Fibroblast of skin of back (primary cell): ENCODE measurements around the gene GRM3.

Source experiments
- DNase-seq: peaks from one replicate; pipeline ENCODE4 v3.0.0-alpha.2; 2013

Gene GRM3

DNA sequence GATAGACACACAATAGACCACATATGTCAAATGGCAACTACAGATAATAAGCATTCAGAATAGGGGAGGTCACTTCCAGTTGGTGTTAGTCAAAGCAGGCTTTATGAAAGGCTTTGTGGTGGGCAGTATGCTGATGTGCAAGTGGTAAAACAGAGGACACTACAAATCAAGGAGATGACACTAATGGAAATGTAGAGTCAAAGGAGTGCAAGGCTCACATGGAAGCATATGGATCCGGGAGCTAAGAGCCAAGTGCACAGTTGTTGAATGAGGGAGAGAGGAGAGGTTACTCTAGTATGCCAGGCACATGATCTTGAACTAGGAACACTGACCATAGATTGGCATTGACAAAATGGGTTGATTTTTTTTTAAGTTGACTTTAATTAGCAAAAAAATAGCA, 62.7 kb downstream of the GRM3 start:
- DNase-seq, result no peak

DNA sequence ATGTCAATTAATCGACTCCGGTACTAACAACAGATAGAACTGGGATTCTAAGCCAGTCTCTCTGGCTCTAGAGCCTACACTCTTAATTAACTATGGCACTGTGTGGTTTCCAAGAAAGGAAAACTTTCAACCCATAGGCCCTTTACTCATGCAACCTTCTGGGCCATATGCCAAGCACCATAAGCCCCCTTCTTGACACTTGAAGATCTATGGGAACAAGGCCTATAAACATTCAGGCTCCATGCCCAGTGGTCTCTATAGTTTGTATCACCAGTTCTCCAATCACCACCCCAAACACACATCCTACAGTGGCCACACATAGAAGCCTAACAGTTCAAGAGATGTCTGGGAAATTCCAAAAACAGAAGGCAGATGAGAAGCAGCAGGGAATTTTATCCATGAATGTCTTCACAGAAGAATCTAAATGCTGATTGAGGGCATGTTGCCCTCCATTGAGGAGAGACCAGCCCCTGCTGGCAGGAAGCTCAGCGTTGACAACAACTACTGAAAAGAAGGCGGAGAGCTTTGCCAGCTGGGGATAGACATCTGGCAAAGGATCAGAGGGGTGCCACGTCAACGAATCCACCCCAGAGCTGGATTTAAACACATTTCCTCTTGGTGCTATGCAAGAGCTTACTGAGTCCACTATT, 64.4 kb downstream of the GRM3 start:
- DNase-seq, result no peak

DNA sequence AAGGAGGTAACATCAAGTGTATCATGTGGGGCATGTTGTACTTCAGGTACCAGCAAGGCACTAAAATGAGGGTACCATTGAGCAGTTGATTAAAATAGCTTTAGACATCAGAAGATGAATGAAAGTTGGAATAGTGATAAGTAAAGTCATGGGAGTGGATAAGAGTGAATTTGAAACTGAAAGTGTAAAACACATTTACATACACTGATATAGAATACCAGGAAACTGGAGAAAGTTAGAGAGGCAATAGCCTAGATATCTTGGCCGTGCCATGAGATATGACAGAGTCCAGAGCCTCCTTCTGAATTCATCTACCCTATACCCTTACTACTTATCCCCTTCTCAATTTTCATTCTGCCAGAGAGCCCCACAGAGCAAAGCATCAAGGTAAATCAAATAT, 76.6 kb downstream of the GRM3 start:
- DNase-seq, result no peak

DNA sequence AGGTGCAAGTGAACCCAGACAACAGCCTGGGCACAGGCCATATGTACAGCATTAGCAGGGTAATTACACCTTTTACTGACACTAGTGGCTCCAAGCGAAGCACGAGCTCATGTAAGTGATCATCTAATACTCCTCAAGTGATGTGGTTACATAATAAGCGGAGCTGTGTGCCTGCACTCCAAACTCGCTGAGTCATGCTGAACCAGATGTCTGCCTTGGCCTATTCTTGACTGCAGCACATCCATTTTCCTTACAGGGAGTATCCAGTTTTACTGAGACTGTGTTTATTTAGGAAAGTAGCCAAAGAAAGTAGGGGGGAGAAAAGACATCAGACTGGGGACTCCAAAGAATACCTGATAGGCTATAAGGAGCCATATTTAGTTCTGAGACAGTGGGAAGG, 90.1 kb downstream of the GRM3 start:
- DNase-seq, result peak; percentile 32

DNA sequence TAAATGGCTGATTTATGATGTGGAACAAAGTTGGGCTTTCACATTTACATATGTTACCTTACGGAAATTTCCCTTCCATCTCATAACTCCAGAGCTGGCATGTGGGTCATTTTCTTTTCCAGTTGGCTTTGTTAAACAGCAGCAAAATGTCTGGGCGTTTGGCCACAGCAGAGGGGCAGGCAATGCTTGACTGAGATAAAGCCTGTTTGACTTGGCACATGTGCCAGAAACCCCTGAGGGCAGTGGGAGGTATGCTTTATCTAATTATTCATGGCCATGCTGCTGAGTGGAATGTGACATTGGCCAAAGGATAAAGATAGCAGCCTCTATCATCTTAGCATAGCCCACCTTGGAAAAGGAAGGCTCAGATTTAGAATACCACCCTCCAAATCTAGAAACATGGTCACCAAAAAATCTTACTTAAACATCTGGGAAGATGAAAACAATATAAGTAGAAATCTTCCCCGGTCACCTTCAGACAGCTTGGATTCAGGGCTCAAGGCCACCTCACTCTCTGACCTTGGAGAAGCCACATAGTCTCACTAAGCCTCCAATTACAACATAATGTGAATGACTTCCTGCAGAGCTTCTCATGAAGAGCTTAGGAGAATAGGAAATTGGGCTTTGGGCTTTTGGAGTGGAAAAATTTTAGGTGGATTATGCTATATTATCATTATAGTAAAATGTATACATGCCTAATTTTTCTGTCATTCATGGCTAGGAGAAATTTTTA, 101.5 kb downstream of the GRM3 start:
- no peak for DNase-seq

DNA sequence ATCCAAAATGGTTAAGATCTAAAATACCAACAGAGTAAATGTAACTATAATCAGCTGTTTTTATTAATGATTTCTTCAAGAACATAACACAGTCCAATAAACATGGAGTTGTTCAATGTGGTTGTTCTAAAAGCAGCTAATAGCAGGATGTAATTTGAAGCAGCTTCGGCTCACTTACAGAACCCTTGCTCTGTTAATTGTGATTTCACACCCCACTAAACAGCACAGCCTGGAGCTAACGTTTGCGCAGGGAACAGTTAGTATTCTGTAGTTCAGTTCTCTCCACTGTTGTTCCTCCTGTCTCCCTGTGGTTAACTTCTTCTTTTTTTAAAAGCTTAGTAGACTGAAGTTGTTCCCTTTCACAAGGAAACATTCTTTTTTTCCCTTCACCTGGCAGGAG, 104.0 kb downstream of the GRM3 start:
- no peak for DNase-seq

DNA sequence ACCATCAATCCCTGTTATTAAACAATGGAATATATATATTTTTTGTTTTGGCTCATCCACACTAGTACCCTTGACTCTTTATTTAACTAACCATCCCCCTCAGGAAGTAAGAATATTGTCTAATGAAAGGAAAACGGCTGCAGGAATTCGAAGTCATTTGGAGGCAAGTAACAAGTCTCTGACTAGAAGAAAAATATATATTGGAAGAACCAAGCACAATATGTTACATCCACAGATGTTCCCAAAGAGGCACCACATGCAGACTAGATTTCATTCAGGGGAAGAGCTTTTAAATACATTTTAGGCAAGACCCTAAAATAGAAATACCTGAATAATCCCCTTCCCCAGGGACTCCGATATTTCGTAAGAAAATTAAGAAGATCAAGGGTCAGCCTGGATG, 104.5 kb downstream of the GRM3 start:
- DNase-seq, result no peak

DNA sequence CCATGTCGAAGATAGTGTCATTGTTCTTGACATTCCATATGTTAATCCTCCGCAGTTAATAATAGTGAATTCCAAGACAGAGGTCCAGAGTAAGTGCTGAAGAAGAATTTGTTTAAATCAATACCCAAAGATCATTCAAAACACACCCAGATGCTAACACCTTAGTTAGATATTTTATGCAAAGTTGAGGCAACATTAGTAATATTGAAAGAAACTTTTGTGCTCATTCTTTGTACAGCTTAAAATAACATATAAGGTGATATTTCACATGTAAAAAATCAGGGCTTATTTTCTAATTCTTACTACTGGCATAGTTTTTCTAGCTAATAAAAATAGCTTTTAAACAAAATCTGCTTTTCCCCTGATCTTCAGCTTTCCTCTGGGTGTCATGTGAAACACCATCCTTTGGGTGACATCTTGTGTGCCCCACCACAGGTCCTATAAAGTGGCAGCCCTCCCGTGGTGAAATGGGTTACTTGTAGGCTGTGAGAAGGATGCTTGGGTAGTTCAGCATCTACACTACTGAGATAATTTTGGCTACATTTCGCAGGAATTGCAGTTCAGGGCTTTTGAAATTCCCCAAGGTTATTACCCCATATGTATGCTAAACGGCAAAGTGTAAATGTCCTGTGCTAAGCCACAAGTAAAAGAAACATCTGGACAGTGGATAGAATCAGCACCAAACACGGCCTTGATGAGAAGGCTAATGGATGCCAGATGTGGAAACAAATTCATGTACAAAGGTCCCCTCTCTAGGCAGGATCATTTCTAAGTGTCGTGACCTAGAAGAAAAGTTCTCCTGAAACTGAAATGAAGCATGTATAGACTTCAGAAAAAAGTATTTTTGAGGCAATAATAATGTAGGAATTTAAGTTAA, 105.4 kb downstream of the GRM3 start:
- no peak for DNase-seq

DNA sequence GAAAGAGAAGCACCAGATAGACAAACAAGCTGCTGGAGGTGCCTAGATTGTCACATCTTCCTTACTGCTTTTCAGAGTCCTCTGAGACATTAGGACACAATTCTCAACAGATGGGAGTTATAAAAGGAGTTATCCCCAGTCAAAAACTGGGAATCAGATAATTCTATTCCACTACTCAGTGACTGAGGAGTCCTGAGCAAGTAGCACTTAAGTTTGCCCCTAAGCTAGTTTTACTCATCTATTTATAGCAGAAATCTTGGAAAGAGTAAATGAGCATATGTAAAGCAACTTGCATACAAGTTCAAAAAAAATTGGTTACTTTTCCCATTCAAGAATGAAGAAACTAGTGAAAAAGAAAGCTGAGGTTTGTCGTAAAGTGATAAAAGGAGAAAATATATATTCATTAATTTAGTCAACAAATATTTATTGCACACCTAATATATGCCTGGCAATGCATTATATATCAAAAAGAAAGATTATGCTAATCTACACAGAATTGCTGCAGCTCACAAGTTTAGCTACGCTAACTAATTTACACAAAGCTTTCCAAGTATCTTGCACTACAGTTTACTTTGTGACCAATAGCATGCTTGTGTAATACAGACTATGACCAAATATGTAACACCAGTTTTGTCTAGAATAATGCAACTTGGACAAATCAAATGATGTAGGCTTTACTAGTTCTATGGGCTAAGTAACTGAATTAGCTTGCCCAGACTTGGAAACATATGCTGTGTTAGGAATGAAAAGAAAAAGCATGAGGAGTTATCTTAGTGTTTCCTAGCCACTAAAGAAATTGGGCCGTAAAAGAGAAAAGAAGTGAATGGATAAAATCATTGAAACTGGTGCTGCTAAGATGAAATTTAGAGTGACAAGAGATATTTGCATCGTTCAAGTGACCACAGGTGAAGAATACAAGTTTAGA, 106.3 kb downstream of the GRM3 start:
- DNase-seq, result no peak

DNA sequence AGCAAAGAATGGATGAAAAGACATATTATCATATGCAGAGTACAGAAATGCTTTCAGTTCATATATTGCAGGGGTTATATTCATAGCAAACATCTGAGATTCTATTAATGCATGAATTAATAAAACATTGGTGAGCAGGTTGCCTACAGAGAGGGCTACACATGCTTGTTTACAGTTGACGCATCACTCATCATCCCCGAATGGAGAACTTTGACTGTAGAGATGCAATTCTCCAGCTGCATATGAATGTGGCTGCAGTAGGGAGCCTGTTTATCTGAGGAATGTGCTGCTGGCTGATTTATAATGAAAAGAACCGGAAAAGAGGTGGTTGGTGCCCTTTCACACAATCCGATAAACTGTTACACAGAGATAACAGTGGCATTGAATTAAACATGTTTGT, 116.5 kb downstream of the GRM3 start:
- no peak for DNase-seq

DNA sequence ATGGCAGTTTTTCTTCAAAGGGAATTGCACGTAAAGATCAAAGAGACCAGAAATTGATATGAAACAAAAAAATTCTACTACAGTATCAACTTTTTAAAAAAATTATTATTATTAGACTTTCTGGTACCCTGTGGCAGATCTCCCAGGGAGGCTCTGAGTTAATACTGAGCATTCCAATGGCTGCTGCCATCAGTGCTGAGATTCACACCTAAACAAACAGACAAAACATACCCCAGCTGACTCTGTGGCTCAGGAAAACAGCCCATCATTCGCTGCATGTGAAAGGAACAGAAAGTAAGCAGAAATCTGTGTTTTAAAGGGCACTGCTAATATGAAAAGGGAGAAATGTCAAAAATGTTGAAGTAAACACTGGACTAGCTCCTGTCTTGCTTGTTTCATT, 118.4 kb downstream of the GRM3 start:
- DNase-seq, result no peak

DNA sequence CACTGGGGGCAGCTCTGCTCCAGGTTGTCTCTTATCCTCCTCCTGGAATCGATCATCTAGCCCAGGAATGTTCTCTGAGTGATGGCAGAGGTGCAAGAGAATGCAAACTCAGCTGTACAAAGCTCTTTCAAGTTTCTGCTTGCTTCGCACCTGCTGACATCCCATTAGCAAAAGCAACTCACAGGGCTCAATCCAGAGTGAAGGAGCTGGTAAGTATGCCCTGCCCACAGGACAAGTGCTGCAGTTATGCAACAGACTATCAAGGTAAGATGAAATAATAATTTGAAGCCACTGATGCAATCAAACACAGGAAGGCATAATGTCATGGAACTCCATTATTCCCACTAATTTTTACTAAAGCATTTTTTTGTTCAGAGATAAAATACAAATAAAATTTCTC, 122.2 kb downstream of the GRM3 start:
- no peak for DNase-seq

DNA sequence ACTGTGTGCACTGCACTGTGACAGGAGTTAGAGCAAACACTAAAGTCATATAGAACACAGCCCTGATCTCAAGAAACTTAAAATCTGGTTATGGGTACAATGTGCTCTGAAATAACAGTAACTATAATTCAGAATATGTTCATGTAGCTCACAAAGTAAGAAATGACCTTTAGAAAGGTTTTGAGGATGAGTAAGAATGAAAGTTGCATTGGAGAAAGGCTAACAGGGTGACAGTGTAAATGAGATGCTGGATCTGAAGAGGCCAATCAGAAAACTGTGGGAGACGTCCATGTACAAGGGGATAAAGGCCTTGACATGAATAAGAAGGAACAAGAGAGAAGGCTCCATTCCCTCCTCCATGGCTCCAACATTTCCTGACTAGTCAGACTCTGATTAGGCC, 124.7 kb downstream of the GRM3 start:
- no peak for DNase-seq

DNA sequence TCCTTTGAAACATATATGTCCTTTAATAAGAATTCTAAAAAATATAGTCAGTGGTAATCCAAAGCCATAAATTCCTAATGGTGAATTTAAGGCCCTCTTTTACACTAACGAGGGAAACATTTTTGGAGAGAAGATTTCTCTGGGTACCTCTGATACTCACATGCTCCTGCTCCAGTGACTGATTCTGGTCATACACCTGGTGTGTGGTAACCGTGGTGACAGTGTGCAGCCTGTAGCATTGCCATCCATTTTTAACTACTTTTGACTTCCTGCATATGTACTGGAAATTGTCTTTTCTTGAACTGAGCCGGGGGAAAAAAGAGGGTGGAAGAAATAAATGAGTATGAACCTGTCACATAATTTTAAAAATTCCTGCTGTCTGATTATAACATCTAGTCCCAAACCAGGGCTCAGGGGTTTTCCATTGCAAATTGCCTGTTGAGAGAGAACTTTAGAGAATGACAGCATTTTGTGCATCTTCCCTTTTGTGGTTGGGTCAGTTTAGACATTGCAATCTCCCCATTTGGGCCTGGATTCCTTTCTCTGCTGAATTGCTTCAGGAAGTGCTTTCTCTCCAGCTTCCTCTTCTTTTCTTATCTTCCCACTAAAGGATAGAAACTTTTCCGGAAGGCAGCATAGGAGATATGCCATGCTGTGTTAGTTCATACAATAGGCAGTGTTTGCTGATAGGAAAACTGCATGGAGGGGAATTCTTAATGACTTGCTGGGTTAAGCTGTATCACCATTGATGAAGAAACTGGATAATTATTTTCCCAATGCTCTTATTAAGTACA, 125.5 kb downstream of the GRM3 start:
- no peak for DNase-seq

DNA sequence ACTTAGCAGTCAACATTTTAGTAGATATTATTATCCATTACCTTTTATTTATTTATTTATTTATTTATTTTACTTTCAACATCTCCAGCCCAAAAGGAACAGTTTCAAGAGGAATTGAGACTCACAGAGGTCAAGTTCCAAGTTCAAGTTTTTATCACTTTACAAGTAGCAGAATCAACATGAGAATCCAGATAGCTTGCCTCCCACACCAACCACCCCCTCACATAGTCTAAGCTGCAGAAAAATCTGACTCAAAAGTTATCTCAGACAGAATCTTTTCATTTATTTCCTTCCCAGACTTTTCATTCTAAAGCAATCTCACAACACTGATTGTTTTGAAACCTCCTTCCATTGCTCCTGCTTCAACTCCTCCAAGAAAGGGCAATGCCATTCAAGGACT, 129.6 kb downstream of the GRM3 start:
- no peak for DNase-seq

DNA sequence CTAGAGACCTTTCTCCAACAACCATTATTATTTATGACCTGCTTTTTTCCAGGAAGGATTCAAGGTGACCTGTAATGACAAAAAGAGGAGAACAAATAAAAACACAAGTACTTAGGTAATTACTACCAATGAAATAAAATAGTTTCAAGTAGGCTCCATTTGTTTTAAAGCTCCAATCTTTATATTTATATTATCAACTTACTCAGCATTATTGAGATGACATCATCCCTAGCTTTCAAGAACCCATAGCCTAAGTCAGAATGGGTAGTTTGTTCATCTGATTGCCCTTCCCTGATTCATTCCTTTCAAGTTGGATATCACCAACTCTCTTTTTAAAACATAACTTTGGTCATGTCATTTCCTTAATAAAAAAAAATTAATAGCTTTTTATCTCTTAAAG, 131.5 kb downstream of the GRM3 start:
- DNase-seq, result no peak

DNA sequence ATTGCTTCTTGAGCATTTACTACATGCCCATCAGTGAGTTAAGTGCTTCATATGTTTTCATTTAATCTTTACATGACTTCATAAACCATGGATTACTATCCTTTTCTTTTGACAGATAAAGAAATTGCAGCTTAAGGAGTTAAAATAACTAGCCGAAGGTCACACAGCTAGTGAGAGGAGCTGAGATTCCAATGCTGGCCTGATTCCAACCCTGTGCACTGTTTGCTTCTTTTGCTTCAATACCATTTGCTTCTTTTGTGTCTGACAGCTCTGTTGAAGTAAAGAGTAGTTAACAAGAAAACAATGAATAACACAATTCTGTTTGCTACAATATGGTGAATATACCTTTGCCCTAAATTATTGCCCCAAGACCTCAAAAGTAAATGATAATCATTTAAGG, 132.4 kb downstream of the GRM3 start:
- no peak for DNase-seq

DNA sequence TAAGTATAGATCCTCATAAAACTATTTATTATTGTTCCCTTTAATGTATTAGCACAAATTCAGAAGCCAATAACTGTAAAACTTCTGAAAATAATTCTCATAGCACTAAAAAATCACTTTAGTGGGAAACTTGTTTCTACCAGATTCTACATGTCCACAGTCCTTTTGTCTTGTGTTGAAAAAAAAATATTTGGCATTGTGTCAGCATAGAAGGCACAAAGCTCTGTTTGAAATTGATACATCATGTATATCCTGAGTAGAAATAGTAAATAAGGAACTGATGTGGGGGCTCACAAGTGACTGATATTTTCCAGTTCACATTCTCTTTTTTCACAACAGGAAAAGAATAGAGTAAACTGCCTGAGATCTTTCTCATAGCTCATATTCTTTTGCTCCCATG, 134.6 kb downstream of the GRM3 start:
- no peak for DNase-seq

DNA sequence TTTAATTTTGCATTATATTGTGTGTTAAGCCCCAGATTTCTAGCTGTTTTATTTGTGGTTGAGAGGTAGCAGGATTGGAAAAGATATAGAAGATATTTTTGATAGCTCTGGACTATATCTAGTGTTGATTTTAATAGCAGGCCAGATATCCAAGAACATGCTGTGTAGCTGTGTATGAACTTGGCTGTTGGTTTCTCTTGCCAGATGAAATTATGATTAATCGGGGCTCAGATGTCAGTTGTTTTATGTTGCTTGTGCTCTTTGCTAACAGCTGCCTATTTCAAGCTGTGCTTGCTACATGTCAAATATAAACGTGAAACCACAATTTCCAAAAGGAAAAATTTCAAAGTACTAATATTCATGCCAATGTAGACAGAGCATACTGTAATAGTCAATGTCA, 141.1 kb downstream of the GRM3 start:
- no peak for DNase-seq

DNA sequence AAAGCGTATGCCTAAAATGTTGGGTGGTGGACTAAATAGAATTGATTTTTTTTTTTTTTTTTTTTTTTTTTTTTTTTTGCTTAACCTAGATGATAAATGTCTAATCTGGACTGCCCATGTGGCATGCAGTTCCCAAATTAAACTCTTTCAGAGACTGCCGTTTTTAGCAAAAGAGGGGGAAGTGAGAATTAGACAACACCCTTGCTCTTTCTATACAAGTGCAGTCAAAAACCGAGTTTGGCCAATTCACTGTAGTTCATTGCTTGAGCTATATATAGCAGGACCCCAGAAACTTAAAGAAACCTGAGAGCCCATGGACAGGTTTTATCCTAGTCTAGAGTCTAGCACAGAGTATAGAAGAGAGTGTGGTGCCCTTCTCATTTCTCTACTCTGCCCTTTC, 141.9 kb downstream of the GRM3 start:
- no peak for DNase-seq

DNA sequence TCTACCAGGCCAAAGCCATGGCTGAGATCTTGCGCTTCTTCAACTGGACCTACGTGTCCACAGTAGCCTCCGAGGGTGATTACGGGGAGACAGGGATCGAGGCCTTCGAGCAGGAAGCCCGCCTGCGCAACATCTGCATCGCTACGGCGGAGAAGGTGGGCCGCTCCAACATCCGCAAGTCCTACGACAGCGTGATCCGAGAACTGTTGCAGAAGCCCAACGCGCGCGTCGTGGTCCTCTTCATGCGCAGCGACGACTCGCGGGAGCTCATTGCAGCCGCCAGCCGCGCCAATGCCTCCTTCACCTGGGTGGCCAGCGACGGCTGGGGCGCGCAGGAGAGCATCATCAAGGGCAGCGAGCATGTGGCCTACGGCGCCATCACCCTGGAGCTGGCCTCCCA, 142.7 kb downstream of the GRM3 start:
- no peak for DNase-seq

DNA sequence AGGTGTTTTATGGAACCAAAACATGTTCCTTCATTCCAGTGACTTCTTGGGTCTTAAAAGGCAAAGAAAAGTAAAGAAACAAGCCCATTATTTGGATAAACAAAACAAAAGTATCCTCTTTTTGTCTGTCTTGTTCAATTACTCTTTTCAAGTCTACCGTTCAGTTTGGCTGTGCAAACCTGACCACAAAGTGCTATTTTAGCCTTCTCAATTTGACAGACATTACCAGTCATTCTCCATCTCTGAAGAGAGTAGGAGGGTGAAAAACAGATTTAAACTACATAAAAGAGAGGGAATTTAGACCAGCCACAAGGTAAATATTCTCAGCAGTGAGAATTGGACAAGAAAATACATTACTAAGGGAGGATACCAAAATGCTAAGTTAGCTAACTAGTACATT, 145.2 kb downstream of the GRM3 start:
- no peak for DNase-seq
